GM12864 (cell line): ENCODE measurements around the gene COL18A1.

Experiments used
- DNase-seq: peaks from one replicate; pipeline ENCODE4 v3.0.0-alpha.2; 2011; ENCODE audit warnings: low read depth
- H3K4me3 ChIP-seq: 2 replicates; pipeline ENCODE4 v1.5.1; 2011; ENCODE audit warnings: mild to moderate bottlenecking, low read depth, low read length, control low read depth
- CTCF ChIP-seq: IDR thresholded peaks from 2 replicates; pipeline ENCODE4 v1.5.1; 2011; ENCODE audit warnings: low read depth, mild to moderate bottlenecking, moderate library complexity, low read length, control low read depth, inconsistent platforms; ENCODE audit errors: missing control alignments

Gene COL18A1

GRCh38 chr21:45421071-45421845, 16.3 kb downstream of the COL18A1 start:
- TF ChIP-seq CTCF = no peak
- no peak overlapping the region for H3K4me3 ChIP-seq
- DNase-seq = no peak

DNA sequence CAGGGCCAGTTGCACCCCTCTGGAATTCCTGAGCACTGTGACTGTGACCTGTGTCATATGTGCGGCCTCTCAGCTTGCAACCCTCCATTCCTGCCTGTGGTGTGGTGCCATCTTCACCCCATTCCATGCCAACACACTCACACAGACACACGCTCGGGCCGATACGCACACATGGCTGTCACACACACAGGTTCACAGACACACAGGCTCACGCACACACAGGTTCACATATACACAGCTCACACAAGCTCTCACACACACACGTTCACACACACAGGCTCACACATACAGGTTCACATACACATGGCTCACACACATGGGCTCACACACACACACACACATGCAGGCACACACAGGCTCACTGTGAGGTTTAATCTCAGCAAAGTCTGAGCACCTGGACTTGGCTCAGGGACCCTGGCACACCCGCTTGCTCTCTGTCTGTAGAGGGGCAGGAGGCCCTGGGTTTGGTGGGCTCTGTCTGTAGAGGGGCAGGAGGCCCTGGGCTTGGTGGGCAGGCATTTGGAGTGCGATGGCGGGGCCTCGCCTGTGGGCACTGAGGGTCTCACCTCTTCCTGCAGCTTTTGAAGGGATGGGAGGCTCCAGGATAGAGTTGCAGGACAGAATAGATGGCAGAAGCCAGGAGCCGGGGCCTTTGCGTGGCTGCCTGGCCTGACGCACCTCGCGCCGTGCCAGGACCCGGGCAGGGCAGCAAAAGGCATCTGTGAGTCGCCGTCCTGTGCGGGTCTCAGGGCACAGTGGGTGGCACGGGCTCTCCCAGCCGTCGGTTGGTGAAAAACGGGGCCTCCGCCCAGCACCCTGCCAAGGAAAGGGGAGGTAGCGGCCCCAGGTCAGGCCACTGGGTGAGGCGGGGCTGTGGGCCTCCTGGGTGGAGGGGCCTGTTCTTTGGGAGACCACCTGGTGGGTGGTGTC, 17.1 kb downstream of the COL18A1 start:
- H3K4me3 ChIP-seq = no peak overlapping the region
- no peak for DNase-seq
- no peak for TF ChIP-seq CTCF

DNA sequence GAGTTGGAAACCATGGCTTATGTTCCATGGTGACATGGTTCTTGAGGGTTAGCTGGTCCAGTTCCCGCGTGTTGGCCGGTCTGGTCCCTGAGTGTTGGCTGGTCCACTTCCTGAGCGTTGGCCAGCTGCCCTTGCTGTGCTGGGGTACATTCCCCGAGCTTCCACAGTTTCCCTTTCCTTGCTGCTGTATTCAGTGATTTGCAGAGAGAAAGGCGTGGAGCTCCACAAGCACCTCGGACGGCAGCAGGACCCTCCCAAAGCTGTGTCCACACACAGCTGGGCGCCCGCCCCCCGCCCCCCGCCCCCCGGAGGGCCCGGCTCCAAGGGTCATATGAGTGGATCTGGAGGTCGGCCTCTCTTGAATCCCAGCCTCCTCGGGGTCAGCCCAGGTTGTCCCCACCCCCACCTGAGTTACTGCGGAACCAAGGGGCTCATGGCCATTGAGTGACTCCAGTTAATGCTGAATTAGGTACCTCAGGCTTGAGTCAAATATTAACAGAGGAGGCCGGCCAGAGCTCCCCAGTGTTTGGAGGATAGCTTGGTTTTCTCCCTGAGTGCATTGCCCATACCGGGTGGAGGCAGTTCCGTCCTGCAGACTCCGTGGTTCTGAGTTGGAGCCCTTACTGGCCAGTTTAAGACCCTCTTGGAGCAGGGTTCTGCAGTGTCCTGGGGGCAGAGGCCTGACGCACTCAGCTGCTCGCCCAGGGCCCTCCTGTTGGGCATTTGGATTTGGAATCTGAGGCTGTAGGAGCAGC, 18.4 kb downstream of the COL18A1 start:
- no peak for TF ChIP-seq CTCF
- DNase-seq = no peak
- no peak overlapping the region for H3K4me3 ChIP-seq

GRCh38 chr21:45423968-45424853, 19.2 kb downstream of the COL18A1 start:
- TF ChIP-seq CTCF = no peak
- DNase-seq = no peak
- no peak overlapping the region for H3K4me3 ChIP-seq

- DNase-seq = no peak
- TF ChIP-seq CTCF = no peak
- H3K4me3 ChIP-seq = no peak overlapping the region
These were observed 20.2 kb downstream of the COL18A1 start for GRCh38 chr21:45424854-45425795.
